ENCODE measurements around the gene CAMK2B.

CAMK2B gene
- 0 to 0.14 reads per million in 2 donors for total RNA-seq

GRCh38 chr7:44325201-44325671, at the start of gene CAMK2B:
TSS of gene CAMK2B (minus strand) at chr7:44325594. CDS start at chr7:44325421, 173 bp downstream.
- DNase-seq = no peak

GRCh38 chr7:44374007-44374763, 48.8 kb upstream of the CAMK2B start:
- DNase-seq = no peak

- DNase-seq = no peak
These were observed 48.0 kb upstream of the CAMK2B start for GRCh38 chr7:44373418-44373740.

- DNase-seq = no peak
These were observed 47.4 kb upstream of the CAMK2B start for GRCh38 chr7:44372560-44373417.

GRCh38 chr7:44368885-44369284, 43.5 kb upstream of the CAMK2B start:
- no peak for DNase-seq

GRCh38 chr7:44368455-44368854, 43.1 kb upstream of the CAMK2B start:
- DNase-seq = no peak

- DNase-seq = no peak
These were observed 42.2 kb upstream of the CAMK2B start for GRCh38 chr7:44367475-44368043.

- no peak for DNase-seq
These were observed 41.6 kb upstream of the CAMK2B start for GRCh38 chr7:44366986-44367385.

GRCh38 chr7:44353668-44354067, 28.3 kb upstream of the CAMK2B start:
- DNase-seq = no peak

- DNase-seq = no peak
These were observed 23.7 kb upstream of the CAMK2B start for GRCh38 chr7:44348851-44349781.

- DNase-seq = no peak
These were observed 22.9 kb upstream of the CAMK2B start for GRCh38 chr7:44348300-44348699.

GRCh38 chr7:44347546-44348114, 22.2 kb upstream of the CAMK2B start:
- no peak for DNase-seq

- DNase-seq = no peak
These were observed 20.7 kb upstream of the CAMK2B start for GRCh38 chr7:44346063-44346462.

GRCh38 chr7:44341401-44341800, 16.0 kb upstream of the CAMK2B start:
- DNase-seq = no peak

GRCh38 chr7:44338600-44338999, 13.2 kb upstream of the CAMK2B start:
- no peak for DNase-seq

- no peak for DNase-seq
These were observed 11.1 kb upstream of the CAMK2B start for GRCh38 chr7:44336491-44336890.

GRCh38 chr7:44335184-44335583, 9.8 kb upstream of the CAMK2B start:
- DNase-seq = no peak

GRCh38 chr7:44334734-44335097, 9.3 kb upstream of the CAMK2B start:
- no peak for DNase-seq

- DNase-seq = no peak
These were observed 8.7 kb upstream of the CAMK2B start for GRCh38 chr7:44333911-44334733.

GRCh38 chr7:44331682-44332081, 6.3 kb upstream of the CAMK2B start:
- DNase-seq = no peak

GRCh38 chr7:44330331-44330730, 4.9 kb upstream of the CAMK2B start:
- no peak for DNase-seq

Measured in T-helper 9 cell (primary cell).